ENCODE measurements around the gene HBP1.
"Not testable (repeated sequence)": the region's sequence is repeated elsewhere in the genome, so short reads cannot be mapped to it uniquely, and the experiment has no call there.

The HBP1 gene

DNA sequence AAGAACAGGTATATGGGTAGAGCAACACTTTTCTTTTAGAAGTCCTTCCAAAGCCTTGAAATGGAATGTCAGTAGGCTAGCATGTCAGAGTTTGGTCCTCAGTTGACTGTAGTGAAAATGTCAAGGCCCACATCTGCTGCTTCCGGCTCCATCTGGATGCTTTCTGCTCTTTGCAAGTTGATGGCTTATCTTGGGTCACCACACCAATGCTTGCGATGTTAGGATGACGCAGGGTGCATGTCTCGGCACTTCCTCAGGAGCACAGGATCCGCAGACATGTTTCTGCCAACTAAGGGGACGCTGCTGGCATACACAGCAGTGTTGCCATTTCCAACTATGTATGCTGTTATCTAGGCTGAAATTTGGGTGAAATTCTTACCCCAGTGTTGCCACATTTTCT lies 14.0 kb upstream of the HBP1 start:
- in situ Hi-C loops (cut with HindIII; ENCODE audit: low sequenced_read_pairs) = no loop called here
- TF ChIP-seq, protein P1, sequence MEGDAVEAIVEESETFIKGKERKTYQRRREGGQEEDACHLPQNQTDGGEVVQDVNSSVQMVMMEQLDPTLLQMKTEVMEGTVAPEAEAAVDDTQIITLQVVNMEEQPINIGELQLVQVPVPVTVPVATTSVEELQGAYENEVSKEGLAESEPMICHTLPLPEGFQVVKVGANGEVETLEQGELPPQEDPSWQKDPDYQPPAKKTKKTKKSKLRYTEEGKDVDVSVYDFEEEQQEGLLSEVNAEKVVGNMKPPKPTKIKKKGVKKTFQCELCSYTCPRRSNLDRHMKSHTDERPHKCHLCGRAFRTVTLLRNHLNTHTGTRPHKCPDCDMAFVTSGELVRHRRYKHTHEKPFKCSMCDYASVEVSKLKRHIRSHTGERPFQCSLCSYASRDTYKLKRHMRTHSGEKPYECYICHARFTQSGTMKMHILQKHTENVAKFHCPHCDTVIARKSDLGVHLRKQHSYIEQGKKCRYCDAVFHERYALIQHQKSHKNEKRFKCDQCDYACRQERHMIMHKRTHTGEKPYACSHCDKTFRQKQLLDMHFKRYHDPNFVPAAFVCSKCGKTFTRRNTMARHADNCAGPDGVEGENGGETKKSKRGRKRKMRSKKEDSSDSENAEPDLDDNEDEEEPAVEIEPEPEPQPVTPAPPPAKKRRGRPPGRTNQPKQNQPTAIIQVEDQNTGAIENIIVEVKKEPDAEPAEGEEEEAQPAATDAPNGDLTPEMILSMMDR (IDR thresholded peaks at IDR 0.05; ENCODE audit: low read depth, low read length) = no peak
- no peak for DNase-seq (ENCODE audit: low read depth, low spot score)
- no peak overlapping the region for H3K4me3 ChIP-seq (ENCODE audit: low read depth, low read length)

DNA sequence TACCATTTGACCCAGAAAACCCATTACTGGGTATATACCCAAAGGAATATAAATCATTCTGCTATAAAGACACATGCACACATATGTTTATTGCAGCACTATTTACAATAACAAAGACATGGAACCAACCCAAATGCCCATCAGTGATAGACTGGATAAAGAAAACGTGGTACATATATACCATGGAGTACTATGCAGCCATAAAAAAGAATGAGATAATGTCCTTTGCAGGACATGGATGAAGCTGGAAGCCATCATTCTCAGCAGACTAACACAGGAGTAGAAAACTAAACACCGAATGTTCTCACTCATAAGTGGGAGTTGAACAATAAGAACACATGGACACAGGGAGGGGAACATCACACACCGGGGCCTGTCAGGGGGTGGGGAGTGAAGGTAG lies 13.1 kb upstream of the HBP1 start:
- in situ Hi-C loops (cut with HindIII; ENCODE audit: low sequenced_read_pairs) = not testable (repeated sequence)

GRCh38 chr7:107157091-107157490 lies 11.7 kb upstream of the HBP1 start:
- DNase-seq (ENCODE audit: low read depth, low spot score) = no peak
- TF ChIP-seq, protein P1 (IDR thresholded peaks at IDR 0.05; ENCODE audit: low read depth, low read length) = no peak
- no peak overlapping the region for H3K4me3 ChIP-seq (ENCODE audit: low read depth, low read length)
- in situ Hi-C loops (cut with HindIII; ENCODE audit: low sequenced_read_pairs) = no loop called here

More for the DNA sequence above, 13.1 kb upstream of the HBP1 start:
- not testable (repeated sequence) for H3K4me3 ChIP-seq (ENCODE audit: low read depth, low read length); DNase-seq (ENCODE audit: low read depth, low spot score)

DNA sequence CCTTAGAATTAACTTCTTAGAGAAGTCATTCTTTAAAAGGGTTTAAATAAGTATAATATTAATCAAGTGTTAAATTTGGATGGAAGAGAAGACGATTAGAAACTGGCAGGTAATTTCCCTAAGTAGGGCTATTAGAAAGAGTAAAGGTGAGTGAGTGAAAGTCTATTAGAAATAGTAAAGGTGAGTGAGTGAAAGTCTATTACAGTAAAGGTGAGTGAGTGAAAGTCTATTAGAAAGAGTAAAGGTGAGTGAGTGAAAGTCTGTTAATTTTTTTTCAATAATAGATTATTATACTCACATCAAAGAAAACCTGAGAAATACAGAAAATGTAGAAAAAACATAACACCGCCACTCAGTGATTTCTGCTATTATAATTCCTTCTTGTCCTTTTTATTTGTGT lies 10.8 kb upstream of the HBP1 start:
- DNase-seq (ENCODE audit: low read depth, low spot score) = no peak
- no peak overlapping the region for H3K4me3 ChIP-seq (ENCODE audit: low read depth, low read length)
- in situ Hi-C loops (cut with HindIII; ENCODE audit: low sequenced_read_pairs) = no loop called here
- TF ChIP-seq, protein P1 (IDR thresholded peaks at IDR 0.05; ENCODE audit: low read depth, low read length) = no peak

DNA sequence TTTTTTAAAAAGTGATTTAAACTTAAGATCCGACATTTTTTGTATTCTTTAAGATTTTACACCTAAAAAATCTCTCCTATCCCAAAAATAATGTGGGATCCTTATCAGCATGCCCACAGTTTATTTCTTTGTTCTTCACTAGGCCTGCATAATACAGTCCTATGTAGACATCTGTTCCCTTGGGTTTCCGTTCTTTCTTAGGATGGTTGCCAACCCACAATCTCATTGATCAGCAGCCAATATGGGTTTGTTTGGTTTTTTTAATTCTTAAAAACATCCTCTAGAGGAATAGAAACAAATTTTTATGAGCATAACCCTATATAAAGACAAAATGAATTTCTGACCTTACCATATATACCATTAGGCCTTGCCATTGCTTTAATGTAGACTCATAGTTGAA lies 8.4 kb upstream of the HBP1 start:
- H3K4me3 ChIP-seq (ENCODE audit: low read depth, low read length) = no peak overlapping the region
- no peak for DNase-seq (ENCODE audit: low read depth, low spot score)
- in situ Hi-C loops (cut with HindIII; ENCODE audit: low sequenced_read_pairs) = no loop called here
- TF ChIP-seq, protein P1 (IDR thresholded peaks at IDR 0.05; ENCODE audit: low read depth, low read length) = no peak

GRCh38 chr7:107161415-107161814 lies 7.4 kb upstream of the HBP1 start:
- H3K4me3 ChIP-seq (ENCODE audit: low read depth, low read length) = no peak overlapping the region
- TF ChIP-seq, protein P1 (IDR thresholded peaks at IDR 0.05; ENCODE audit: low read depth, low read length) = no peak
- no peak for DNase-seq (ENCODE audit: low read depth, low spot score)
- in situ Hi-C loops (cut with HindIII; ENCODE audit: low sequenced_read_pairs) = no loop called here

DNA sequence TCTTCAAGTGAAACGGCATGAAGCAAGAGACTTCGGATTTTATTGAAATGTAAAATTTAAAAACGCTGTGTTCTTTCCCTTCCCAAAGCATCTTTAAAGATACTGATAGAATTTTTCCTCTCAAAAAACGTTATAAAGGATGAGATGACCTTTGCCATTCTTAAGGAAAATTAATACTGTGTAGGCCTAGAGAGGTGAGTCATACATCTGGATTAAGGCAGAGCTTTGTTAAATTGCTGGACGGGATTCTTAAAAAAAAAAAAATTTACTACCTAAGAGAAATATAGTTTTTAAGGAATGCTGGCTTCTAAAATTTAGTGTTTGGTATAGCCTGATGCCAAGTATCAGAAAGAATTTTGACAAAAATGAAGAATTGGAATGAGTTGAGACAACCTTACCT lies 6.3 kb upstream of the HBP1 start:
- TF ChIP-seq, protein P1 (IDR thresholded peaks at IDR 0.05; ENCODE audit: low read depth, low read length) = no peak
- no peak overlapping the region for H3K4me3 ChIP-seq (ENCODE audit: low read depth, low read length)
- DNase-seq (ENCODE audit: low read depth, low spot score) = no peak
- in situ Hi-C loops (cut with HindIII; ENCODE audit: low sequenced_read_pairs) = no loop called here
